Measurements from ENCODE around the gene TOP2A. TPM values are rescaled to one million over a fixed set of nuclear protein-coding genes. Genes with fewer than 3 reads are reported as not detected.
"Not testable (repeated sequence)": the region's sequence is repeated elsewhere in the genome, so short reads cannot be mapped to it uniquely, and the experiment has no call there.

Gene TOP2A
- total RNA-seq, 2 donors from 2014 or later, result 0.31 to 3.7 TPM

DNA sequence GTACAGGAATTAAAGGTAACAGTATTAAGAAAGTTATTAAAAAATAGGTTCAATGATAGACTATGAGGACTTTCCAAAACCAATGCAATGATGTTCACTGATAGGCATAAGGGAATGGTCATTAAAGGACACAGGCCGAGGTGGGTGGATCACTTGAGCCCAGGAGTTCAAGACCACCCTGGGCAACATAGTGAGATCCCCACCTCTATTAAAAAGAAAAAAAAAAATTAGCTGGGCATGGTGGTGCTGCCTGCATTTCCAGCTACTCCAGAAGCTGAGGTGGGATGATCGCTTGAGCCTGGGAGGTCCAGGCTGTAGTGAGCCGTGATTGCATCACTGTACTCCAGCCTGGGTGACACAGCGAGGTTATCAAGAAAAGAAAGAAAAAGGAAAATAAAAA lies 5.9 kb downstream of the TOP2A start:
- Histone ChIP-seq H3K4me3 (no peak overlapping the region), H3K27ac (no peak overlapping the region), H3K9me3 (no peaks in the 10 kb centered on the region), H3K4me1 (peaks cover 0 to 5% of the 10 kb centered on the region in 2 donors), H3K36me3 (no peaks in the 10 kb centered on the region), H3K27me3 (no peaks in the 10 kb centered on the region)
- TF ChIP-seq, protein P1, sequence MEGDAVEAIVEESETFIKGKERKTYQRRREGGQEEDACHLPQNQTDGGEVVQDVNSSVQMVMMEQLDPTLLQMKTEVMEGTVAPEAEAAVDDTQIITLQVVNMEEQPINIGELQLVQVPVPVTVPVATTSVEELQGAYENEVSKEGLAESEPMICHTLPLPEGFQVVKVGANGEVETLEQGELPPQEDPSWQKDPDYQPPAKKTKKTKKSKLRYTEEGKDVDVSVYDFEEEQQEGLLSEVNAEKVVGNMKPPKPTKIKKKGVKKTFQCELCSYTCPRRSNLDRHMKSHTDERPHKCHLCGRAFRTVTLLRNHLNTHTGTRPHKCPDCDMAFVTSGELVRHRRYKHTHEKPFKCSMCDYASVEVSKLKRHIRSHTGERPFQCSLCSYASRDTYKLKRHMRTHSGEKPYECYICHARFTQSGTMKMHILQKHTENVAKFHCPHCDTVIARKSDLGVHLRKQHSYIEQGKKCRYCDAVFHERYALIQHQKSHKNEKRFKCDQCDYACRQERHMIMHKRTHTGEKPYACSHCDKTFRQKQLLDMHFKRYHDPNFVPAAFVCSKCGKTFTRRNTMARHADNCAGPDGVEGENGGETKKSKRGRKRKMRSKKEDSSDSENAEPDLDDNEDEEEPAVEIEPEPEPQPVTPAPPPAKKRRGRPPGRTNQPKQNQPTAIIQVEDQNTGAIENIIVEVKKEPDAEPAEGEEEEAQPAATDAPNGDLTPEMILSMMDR (IDR thresholded peaks at IDR 0.05), result no peak
- no peak for DNase-seq (ENCODE audit: low spot score)

GRCh38 chr17:40410082-40410481 lies 7.6 kb downstream of the TOP2A start:
- no peak for DNase-seq (ENCODE audit: low spot score)
- Histone ChIP-seq H3K4me3 (no peak overlapping the region), H3K27me3 (no peaks in the 10 kb centered on the region), H3K36me3 (no peaks in the 10 kb centered on the region), H3K9me3 (no peaks in the 10 kb centered on the region), H3K27ac (no peak overlapping the region), H3K4me1 (no peaks in the 10 kb centered on the region)
- TF ChIP-seq, protein P1 (IDR thresholded peaks at IDR 0.05), result no peak

DNA sequence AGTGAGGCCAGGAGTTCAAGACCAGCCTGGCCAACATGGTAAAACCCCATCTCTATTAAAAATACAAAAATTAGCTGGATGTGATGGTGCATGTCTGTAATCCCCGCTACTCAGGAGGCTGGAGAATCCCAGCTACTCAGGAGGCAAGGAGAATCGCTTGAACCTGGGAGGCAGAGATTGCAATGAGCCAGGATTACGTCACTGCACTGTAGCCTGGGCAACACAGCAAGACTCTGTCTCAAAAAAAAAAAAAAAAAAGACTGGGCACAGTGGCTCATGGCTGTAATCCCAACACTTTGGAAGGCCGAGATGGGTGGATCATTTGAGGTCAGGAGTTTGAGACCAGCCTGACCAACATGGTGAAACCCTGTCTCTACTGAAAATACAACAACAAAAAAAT lies 8.2 kb downstream of the TOP2A start:
- H3K27ac ChIP-seq; H3K36me3 ChIP-seq; H3K4me3 ChIP-seq; DNase-seq (ENCODE audit: low spot score); H3K9me3 ChIP-seq; H3K27me3 ChIP-seq; H3K4me1 ChIP-seq: not testable (repeated sequence)

- no peak overlapping the region for H3K27ac ChIP-seq
- H3K4me1 ChIP-seq, result no peaks in the 10 kb centered on the region
- DNase-seq (ENCODE audit: low spot score), result no peak
- TF ChIP-seq, protein P1 (IDR thresholded peaks at IDR 0.05), result no peak
- H3K9me3 ChIP-seq, result no peaks in the 10 kb centered on the region
- H3K36me3 ChIP-seq, result no peaks in the 10 kb centered on the region
- H3K27me3 ChIP-seq, result no peaks in the 10 kb centered on the region
- no peak overlapping the region for H3K4me3 ChIP-seq
Measured at GRCh38 chr17:40407460-40407859, 10.2 kb downstream of the TOP2A start.

- Histone ChIP-seq H3K4me3 (no peak overlapping the region), H3K27ac (no peak overlapping the region), H3K36me3 (no peaks in the 10 kb centered on the region), H3K9me3 (no peaks in the 10 kb centered on the region), H3K27me3 (no peaks in the 10 kb centered on the region), H3K4me1 (no peaks in the 10 kb centered on the region)
- DNase-seq (ENCODE audit: low spot score), result no peak
- TF ChIP-seq, protein P1 (IDR thresholded peaks at IDR 0.05), result no peak
Measured at GRCh38 chr17:40404003-40404402, 13.7 kb downstream of the TOP2A start.

DNA sequence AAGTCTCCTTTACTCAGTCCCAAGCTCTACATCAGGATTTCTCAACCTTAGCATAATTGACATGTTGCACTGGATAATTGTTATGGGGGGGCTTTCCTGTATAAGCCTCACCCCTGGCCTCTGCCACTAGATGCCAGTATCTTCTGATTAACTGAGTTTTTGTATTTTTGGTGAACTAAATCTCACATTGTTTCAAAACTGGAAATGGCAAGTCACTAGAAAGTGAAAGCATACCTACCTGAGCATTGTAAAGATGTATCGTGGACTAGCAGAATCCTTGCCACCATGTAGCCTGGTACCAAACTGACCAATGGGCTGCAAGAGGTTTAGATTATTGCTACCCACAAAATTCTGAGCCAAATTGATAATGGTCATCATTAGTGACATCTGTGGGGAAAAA lies 15.0 kb downstream of the TOP2A start:
- Histone ChIP-seq H3K9me3 (no peaks in the 10 kb centered on the region), H3K4me3 (no peak overlapping the region), H3K27me3 (no peaks in the 10 kb centered on the region), H3K27ac (no peak overlapping the region), H3K4me1 (no peaks in the 10 kb centered on the region), H3K36me3 (no peaks in the 10 kb centered on the region)
- TF ChIP-seq, protein P1 (IDR thresholded peaks at IDR 0.05), result no peak
- no peak for DNase-seq (ENCODE audit: low spot score)

Measured in right atrium auricular region (tissue), 2 donors.